AG04450 (cell line): ENCODE data around the gene URAD. TPM values are rescaled to one million over a fixed set of nuclear protein-coding genes. Genes with fewer than 3 reads are reported as not detected.

ENCODE experiments used
- CTCF ChIA-PET: fragments of 300-600, 350-600 bp; formaldehyde crosslinking; extraction: SDS; loops from one replicate; lab custom pipeline; 2022; ENCODE audit warnings: antibody characterized with exemption, inconsistent platforms; lab: Charles Lee
- POLR2A ChIA-PET: fragments of 350-600 bp; formaldehyde crosslinking; extraction: SDS; loops from one replicate; lab custom pipeline; 2021; ENCODE audit warnings: antibody characterized with exemption, inconsistent platforms; lab: Yijun Ruan, JAX
- DNase-seq: peaks from one replicate; pipeline ENCODE4 v3.0.0-alpha.2; 2011; ENCODE audit warnings: low read depth, low spot score
- H3K27ac ChIP-seq: one replicate; pipeline ENCODE4 v1.5.1; 2012; ENCODE audit warnings: low read depth, low read length, control low read depth
- H3K27me3 ChIP-seq: one replicate; pipeline ENCODE4 v1.6.0; 2012; ENCODE audit warnings: low read length; ENCODE audit not compliant: control insufficient read depth, insufficient read depth
- H3K4me3 ChIP-seq: 2 replicates; pipeline ENCODE4 v1.5.1; 2011; ENCODE audit warnings: mild to moderate bottlenecking, low read depth, low read length, control low read depth
- H3K9me3 ChIP-seq: 2 replicates; pipeline ENCODE4 v1.5.1; 2012; ENCODE audit warnings: low read length; ENCODE audit not compliant: control insufficient read depth, insufficient read depth
- polyA plus RNA-seq: library from polyadenylated mRNA; depleted of rRNA; stranded (reverse); fragments of >200 nt; gene quantifications from 2 replicates; pipeline ENCODE4 v1.2.3, GENCODE V29; 2011
- TF ChIP-seq, protein P1 (sequence below): IDR thresholded peaks from 2 replicates; pipeline ENCODE4 v1.5.1; 2011; ENCODE audit warnings: low read depth, low read length, control low read depth, inconsistent platforms

Gene URAD
- polyA plus RNA-seq, 1 experiment, result not detected

GRCh38 chr13:27981006-27981708, 7.3 kb downstream of the URAD start:
- H3K9me3 ChIP-seq, result no peaks in the 10 kb centered on the region
- no peak overlapping the region for H3K4me3 ChIP-seq
- H3K27ac ChIP-seq, result no peak overlapping the region
- no peak for DNase-seq
- peaks cover 62% of the 10 kb centered on the region for H3K27me3 ChIP-seq
- POLR2A ChIA-PET, result no interaction called here
- TF ChIP-seq, protein P1, sequence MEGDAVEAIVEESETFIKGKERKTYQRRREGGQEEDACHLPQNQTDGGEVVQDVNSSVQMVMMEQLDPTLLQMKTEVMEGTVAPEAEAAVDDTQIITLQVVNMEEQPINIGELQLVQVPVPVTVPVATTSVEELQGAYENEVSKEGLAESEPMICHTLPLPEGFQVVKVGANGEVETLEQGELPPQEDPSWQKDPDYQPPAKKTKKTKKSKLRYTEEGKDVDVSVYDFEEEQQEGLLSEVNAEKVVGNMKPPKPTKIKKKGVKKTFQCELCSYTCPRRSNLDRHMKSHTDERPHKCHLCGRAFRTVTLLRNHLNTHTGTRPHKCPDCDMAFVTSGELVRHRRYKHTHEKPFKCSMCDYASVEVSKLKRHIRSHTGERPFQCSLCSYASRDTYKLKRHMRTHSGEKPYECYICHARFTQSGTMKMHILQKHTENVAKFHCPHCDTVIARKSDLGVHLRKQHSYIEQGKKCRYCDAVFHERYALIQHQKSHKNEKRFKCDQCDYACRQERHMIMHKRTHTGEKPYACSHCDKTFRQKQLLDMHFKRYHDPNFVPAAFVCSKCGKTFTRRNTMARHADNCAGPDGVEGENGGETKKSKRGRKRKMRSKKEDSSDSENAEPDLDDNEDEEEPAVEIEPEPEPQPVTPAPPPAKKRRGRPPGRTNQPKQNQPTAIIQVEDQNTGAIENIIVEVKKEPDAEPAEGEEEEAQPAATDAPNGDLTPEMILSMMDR, result no peak
- CTCF ChIA-PET, result interaction anchor here (0.6 to 7.6 kb wide), 4 partner anchors 27 to 620 kb away, joined by 3 to 155 read pairs (median 4); no protein-coding TSS in a partner anchor

DNA sequence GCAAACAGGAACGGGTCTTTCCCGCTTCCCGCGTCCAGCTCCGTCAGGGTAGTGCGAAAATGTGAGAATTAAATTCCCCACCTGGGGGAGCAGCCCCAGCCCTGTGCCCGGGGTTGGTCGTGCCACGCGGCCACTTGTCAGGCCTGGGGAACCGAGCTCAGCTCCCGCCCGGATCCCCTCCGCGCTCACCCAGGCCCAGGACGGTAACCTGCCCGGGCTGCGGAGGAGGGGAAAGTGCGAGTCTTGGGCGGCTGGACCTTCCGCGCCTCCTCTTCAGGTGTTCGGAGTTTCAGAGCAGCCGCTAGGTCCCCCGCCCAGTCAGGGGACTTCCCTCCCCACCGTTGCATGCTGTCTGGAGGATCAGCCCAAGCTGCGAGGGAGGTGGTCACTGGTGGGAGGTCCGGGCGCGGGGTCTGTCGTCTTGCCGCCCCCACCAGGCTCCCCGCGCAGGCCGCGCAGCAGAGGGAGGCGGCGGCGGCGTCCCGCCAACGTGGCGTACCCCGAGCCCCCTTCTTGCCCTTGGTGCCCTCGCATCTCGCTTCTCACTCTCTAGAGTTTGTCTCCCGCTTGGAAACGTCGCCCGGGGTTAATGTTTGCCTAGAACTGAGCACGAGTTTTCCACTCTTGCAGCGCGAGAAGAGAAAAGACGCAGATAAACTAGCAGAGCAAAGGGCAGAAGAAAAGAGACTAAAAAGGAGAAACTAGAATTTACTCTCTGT, 8.1 kb downstream of the URAD start:
- peaks cover 69% of the 10 kb centered on the region for H3K27me3 ChIP-seq
- TF ChIP-seq, protein P1, result no peak
- no peak for DNase-seq
- ChIA-PET POLR2A (no interaction called here), CTCF (interaction anchor here (0.9 to 7.6 kb wide), 2 partner anchors 26 to 620 kb away, joined by 4 to 155 read pairs; no protein-coding TSS in a partner anchor)
- H3K4me3 ChIP-seq, result no peak overlapping the region
- H3K27ac ChIP-seq, result no peak overlapping the region
- H3K9me3 ChIP-seq, result no peaks in the 10 kb centered on the region

GRCh38 chr13:27979765-27980279, 8.7 kb downstream of the URAD start:
- Histone ChIP-seq H3K9me3 (no peaks in the 10 kb centered on the region), H3K27me3 (peaks cover 74% of the 10 kb centered on the region), H3K27ac (no peak overlapping the region), H3K4me3 (no peak overlapping the region)
- CTCF ChIA-PET, result no interaction called here
- TF ChIP-seq, protein P1, result no peak
- no peak for DNase-seq
- POLR2A ChIA-PET, result no interaction called here

- CTCF ChIA-PET, result interaction anchor here (0.6 kb wide), 1 partner anchor 604 kb away, joined by 3 read pairs; no protein-coding TSS in a partner anchor
- Histone ChIP-seq H3K9me3 (no peaks in the 10 kb centered on the region), H3K4me3 (no peak overlapping the region), H3K27ac (no peak overlapping the region), H3K27me3 (peaks cover 81% of the 10 kb centered on the region)
- DNase-seq, result no peak
- POLR2A ChIA-PET, result no interaction called here
- TF ChIP-seq, protein P1, result no peak
Measured at GRCh38 chr13:27979001-27979643, 9.4 kb downstream of the URAD start.
